Type B pancreatic cell (in vitro differentiated cells): Measurements from ENCODE around the gene CARD8. TPM values are rescaled to one million over a fixed set of nuclear protein-coding genes. Genes with fewer than 3 reads are reported as not detected.
"Not testable (repeated sequence)": the region's sequence is repeated elsewhere in the genome, so short reads cannot be mapped to it uniquely, and the experiment has no call there.

ENCODE experiments used
- DNase-seq: peaks from one replicate; pipeline ENCODE4 v3.0.0; 2021; ENCODE audit warnings: mixed read lengths; ENCODE audit not compliant: unreplicated experiment; ENCODE audit errors: extremely low spot score
- H3K27ac Mint-ChIP-seq: 2 replicates; pipeline ENCODE4 v1.8.0; 2021; ENCODE audit warnings: mild to moderate bottlenecking, mixed read lengths
- H3K27me3 Mint-ChIP-seq: 2 replicates; pipeline ENCODE4 v1.8.0; 2021; ENCODE audit warnings: mixed read lengths
- H3K36me3 Mint-ChIP-seq: 2 replicates; pipeline ENCODE4 v1.8.0; 2021; ENCODE audit warnings: mixed read lengths
- H3K4me1 Mint-ChIP-seq: one replicate; pipeline ENCODE4 v1.8.0; 2021; ENCODE audit warnings: mixed read lengths; ENCODE audit not compliant: unreplicated experiment
- H3K4me3 Mint-ChIP-seq: 2 replicates; pipeline ENCODE4 v1.8.0; 2021; ENCODE audit warnings: mild to moderate bottlenecking, mixed read lengths
- H3K9me3 Mint-ChIP-seq: 2 replicates; pipeline ENCODE4 v1.8.0; 2021; ENCODE audit warnings: mixed read lengths
- CTCF ChIP-seq: fragments of 200-600 bp; sonication (generic); conservative IDR thresholded peaks from 2 replicates; pipeline ENCODE4 v1.5.0; 2021; ENCODE audit warnings: antibody characterized with exemption, mild to moderate bottlenecking
- total RNA-seq: library from RNA; stranded (reverse); gene quantifications from 2 replicates; pipeline ENCODE4 v1.2.1, GENCODE V29; 2021; ENCODE audit warnings: low replicate concordance

The CARD8 gene
- total RNA-seq, 1 donor from 2014 or later: 50.4 TPM

- peaks cover 12% of the 10 kb centered on the region for H3K36me3 Mint-ChIP-seq
- peaks cover 7% of the 10 kb centered on the region for H3K4me1 Mint-ChIP-seq
- H3K4me3 Mint-ChIP-seq: no peak overlapping the region
- no peak overlapping the region for H3K27ac Mint-ChIP-seq
- DNase-seq: no peak
- H3K27me3 Mint-ChIP-seq: no peaks in the 10 kb centered on the region
- H3K9me3 Mint-ChIP-seq: no peaks in the 10 kb centered on the region
- TF ChIP-seq CTCF: peak; percentile 36
Measured at GRCh38 chr19:48248081-48248833, 7.5 kb downstream of the CARD8 start.

- Mint-ChIP-seq H3K9me3 (no peaks in the 10 kb centered on the region), H3K27ac (no peak overlapping the region), H3K4me1 (peaks cover 7% of the 10 kb centered on the region), H3K27me3 (no peaks in the 10 kb centered on the region), H3K36me3 (peaks cover 7% of the 10 kb centered on the region), H3K4me3 (no peak overlapping the region)
- no peak for TF ChIP-seq CTCF
- DNase-seq: no peak
Measured at GRCh38 chr19:48247212-48247611, 8.5 kb downstream of the CARD8 start.

DNA sequence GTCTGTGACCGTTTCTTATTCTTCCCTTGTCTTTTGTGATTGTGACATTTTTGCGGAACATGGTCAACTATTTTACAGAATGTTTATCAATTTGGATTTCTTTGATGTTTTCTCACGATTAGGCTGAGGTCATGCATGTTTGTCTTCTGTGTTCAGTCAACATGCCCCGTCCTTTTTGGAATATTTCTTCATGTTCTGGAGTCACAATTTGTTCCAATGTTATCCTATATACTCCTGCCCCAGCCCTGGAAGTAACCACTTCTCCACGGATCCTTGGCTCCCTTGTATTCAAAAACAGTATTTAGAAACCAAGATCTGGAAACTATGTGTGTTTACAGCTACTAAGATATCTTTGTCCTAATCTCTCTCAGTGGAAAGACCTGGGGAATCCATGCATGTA is 9.6 kb downstream of the CARD8 start:
- Mint-ChIP-seq H3K4me1 (peaks cover 7% of the 10 kb centered on the region), H3K36me3 (peaks cover 15% of the 10 kb centered on the region), H3K4me3 (no peak overlapping the region), H3K9me3 (no peaks in the 10 kb centered on the region), H3K27me3 (no peaks in the 10 kb centered on the region), H3K27ac (no peak overlapping the region)
- no peak for TF ChIP-seq CTCF
- DNase-seq: no peak

DNA sequence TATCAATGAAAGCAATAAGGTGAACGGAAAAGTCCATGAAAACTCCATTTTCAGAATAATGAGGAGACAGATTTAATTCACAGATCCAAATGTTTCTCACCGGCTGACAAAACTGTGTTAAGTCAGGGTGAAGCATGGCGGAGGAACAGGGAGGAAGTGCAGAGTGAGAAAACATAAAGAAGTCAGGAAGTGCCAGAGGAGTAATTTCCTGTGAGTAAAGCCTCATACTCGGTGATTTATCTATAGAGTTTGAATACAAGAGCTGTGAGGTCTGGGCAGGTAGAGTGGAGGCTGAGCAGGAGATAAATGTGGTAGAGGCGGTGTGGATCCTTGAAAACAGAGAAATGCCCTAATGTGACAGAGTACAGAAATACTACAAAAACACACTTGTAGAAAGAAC is 11.4 kb downstream of the CARD8 start:
- Mint-ChIP-seq H3K27ac (no peak overlapping the region), H3K4me1 (peaks cover 3% of the 10 kb centered on the region), H3K4me3 (no peak overlapping the region), H3K36me3 (peaks cover 19% of the 10 kb centered on the region), H3K27me3 (no peaks in the 10 kb centered on the region), H3K9me3 (no peaks in the 10 kb centered on the region)
- no peak for TF ChIP-seq CTCF
- no peak for DNase-seq

DNA sequence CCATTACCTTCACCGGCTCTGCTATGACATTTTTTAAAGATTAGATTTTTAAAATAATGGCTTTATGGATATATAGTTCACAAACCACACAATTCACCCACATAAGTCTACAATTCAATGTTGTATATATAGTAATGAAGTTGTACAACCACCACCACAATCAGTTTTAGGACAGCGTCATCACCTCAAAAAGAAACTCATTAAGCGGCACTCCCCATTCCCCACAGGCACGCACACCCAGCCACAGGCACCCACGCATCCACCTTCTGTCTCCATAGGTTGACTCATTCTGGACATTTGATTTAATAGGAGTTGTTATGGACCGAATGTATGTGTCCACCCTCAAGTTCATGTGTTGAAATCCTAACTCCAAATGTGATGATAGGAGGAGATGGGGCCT is 13.9 kb downstream of the CARD8 start:
- peaks cover 29% of the 10 kb centered on the region for H3K36me3 Mint-ChIP-seq
- not testable (repeated sequence) for H3K4me1 Mint-ChIP-seq, H3K4me3 Mint-ChIP-seq, DNase-seq, H3K27me3 Mint-ChIP-seq, H3K9me3 Mint-ChIP-seq, H3K27ac Mint-ChIP-seq

DNA sequence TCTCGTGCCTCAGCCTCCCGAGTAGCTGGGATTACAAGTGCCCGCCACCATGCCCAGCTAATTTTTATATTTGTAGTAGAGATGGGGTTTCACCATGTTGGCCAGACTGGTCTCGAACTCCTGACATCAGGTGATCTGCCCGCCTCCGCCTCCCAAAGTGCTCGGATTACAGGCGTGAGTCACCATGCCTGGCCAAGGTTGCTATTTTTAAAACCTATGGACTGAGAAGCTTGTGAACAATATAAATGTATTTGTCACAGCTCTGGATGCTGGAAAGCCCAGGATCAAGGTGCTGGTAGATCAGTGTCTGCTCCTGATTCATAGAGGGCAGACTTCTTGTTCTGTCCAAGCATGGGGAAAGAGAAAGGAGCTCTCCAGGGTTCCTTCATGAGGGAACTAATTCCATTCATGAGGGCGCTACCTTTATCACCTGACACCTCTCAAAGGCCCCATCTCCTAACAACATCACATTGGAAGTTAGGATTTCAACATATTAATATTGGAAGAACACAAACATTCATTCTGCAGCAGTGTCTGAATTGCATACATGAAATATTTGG is 16.1 kb downstream of the CARD8 start:
- DNase-seq: no peak
- Mint-ChIP-seq H3K27me3 (no peaks in the 10 kb centered on the region), H3K9me3 (no peaks in the 10 kb centered on the region)

More for the DNA sequence above, 16.1 kb downstream of the CARD8 start:
- Mint-ChIP-seq H3K27ac (no peak overlapping the region), H3K4me1 (peaks cover 3% of the 10 kb centered on the region), H3K4me3 (no peak overlapping the region), H3K36me3 (peaks cover 25% of the 10 kb centered on the region)
- TF ChIP-seq CTCF: no peak
